ENCODE results near the gene NRL.

DNA sequence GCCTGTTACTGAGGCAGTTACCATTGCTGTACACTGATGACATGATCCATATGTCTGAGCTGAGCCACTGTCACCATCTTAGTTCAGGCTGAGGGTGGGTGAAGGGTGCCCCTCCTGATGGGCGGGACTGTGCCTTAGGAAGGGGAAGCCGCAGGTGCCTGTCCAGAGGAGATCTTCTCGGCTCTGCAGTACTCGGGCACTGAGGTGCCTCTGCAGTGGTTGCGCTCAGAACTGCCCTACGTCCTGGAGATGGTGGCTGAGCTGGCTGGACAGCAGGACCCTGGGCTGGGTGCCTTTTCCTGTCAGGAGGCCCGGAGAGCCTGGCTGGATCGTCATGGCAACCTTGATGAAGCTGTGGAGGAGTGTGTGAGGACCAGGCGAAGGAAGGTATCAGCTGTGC is 36.2 kb upstream of the NRL start:
- TF ChIP-seq, protein P1, sequence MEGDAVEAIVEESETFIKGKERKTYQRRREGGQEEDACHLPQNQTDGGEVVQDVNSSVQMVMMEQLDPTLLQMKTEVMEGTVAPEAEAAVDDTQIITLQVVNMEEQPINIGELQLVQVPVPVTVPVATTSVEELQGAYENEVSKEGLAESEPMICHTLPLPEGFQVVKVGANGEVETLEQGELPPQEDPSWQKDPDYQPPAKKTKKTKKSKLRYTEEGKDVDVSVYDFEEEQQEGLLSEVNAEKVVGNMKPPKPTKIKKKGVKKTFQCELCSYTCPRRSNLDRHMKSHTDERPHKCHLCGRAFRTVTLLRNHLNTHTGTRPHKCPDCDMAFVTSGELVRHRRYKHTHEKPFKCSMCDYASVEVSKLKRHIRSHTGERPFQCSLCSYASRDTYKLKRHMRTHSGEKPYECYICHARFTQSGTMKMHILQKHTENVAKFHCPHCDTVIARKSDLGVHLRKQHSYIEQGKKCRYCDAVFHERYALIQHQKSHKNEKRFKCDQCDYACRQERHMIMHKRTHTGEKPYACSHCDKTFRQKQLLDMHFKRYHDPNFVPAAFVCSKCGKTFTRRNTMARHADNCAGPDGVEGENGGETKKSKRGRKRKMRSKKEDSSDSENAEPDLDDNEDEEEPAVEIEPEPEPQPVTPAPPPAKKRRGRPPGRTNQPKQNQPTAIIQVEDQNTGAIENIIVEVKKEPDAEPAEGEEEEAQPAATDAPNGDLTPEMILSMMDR (IDR thresholded peaks at IDR 0.05 in 2 of 3, conservative IDR thresholded peaks at IDR 0.05 in 1 of 3; ENCODE audit: borderline replicate concordance in 1 of 3, insufficient read depth in 1 of 3, low read depth in 2 of 3, low read length in 2 of 3): no peak
- TF ChIP-seq EGR1 (IDR thresholded peaks at IDR 0.05; ENCODE audit: low read depth): no peak
- no peak for TF ChIP-seq FOSL1 (IDR thresholded peaks at IDR 0.05; ENCODE audit: low read depth)
- TF ChIP-seq POLR2AphosphoS5 (IDR thresholded peaks at IDR 0.05; ENCODE audit: low read depth, low read length): no peak

Measured in HCT116 (cell line).